NT2/D1 (cell line): ENCODE results near the gene DBX2.
"Not testable (repeated sequence)": the region's sequence is repeated elsewhere in the genome, so short reads cannot be mapped to it uniquely, and the experiment has no call there.

Source experiments
- DNase-seq: peaks from one replicate; pipeline ENCODE4 v3.0.0-alpha.2; 2011; ENCODE audit warnings: low read depth, low spot score
- H3K27me3 ChIP-seq: 2 replicates; pipeline ENCODE4 v1.6.0; 2011; ENCODE audit warnings: mild to moderate bottlenecking; ENCODE audit not compliant: insufficient read length, insufficient read depth
- H3K36me3 ChIP-seq: 2 replicates; pipeline ENCODE4 v1.6.1; 2011; ENCODE audit warnings: mild to moderate bottlenecking, low read length, mixed read lengths; ENCODE audit not compliant: insufficient read depth, insufficient read length
- H3K4me1 ChIP-seq: 2 replicates; pipeline ENCODE4 v1.5.1; 2011; ENCODE audit not compliant: insufficient read depth, insufficient read length
- H3K4me3 ChIP-seq: 2 replicates; pipeline ENCODE4 v1.5.1; 2011; ENCODE audit warnings: low read depth; ENCODE audit not compliant: insufficient read length
- H3K9ac ChIP-seq: 2 replicates; pipeline ENCODE4 v1.6.0; 2011; ENCODE audit warnings: low read depth; ENCODE audit not compliant: insufficient read length
- H3K9me3 ChIP-seq: 2 replicates; pipeline ENCODE4 v1.5.1; 2011; ENCODE audit warnings: mild to moderate bottlenecking, low read length; ENCODE audit not compliant: insufficient read depth
- SUZ12 ChIP-seq: IDR thresholded peaks from 2 replicates; pipeline ENCODE4 v1.6.1; 2011; ENCODE audit not compliant: insufficient read length, insufficient read depth; ENCODE audit errors: extremely low read depth
- YY1 ChIP-seq: IDR thresholded peaks from 2 replicates; pipeline ENCODE4 v1.6.1; 2011; ENCODE audit not compliant: insufficient read length, insufficient read depth
- ZNF274 ChIP-seq: IDR thresholded peaks from 2 replicates; pipeline ENCODE4 v1.6.1; 2011; ENCODE audit warnings: mild to moderate bottlenecking, low read depth, low read length

The DBX2 gene

DNA sequence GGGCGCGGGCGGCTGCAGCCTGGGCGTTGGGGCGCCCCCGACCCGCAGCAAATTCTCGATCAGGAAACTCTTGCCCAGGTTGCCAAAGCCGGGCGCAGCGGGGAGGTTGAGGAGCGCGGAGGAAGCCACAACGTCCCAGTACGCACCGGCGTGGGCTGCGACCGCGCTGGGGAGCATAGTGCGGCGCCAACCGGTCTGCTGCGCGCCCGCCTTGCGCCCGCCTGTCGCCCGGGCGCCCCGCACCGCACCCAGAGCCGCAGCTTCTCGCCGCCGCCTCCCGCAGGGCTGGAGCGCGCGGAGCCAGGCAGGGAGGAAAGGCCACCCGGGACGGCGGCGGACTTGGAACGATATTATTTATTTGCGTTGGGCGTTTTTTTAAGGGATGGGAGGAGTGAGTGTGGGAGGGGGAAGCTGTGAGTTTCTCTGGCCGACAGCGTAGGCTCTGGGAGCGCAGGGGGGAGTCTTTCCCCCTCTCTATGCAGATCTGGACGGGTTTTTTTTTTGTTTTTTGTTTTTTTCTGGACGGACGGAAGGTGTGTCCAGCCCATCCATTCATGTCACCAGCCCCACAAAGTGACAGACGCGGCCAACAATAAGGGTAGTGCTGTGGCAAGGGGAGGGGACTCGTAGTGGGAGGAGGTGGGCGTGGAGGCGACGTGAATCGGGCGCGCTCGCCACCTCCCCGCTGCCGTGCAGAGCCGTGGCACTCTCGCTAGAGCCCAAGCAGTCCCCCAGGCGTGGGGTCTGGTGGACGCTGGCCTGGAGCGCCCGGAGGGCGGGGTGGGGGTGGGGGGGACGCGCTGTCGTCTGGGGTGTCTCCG is at the start of gene DBX2:
TSS of gene DBX2 (minus strand) at position 349 of the 821 bp plus-strand sequence. CDS start at position 177, 172 bp downstream.
- Histone ChIP-seq H3K4me1 (no peaks in the 10 kb centered on the region), H3K36me3 (no peaks in the 10 kb centered on the region), H3K9ac (peak within 1 kb of the TSS; percentile 79), H3K27me3 (peaks cover 61% of the 10 kb centered on the region), H3K9me3 (no peaks in the 10 kb centered on the region), H3K4me3 (peak within 1 kb of the TSS; percentile 70)
- no peak for DNase-seq
- TF ChIP-seq SUZ12 (peak; percentile 3), ZNF274 (no peak)

DNA sequence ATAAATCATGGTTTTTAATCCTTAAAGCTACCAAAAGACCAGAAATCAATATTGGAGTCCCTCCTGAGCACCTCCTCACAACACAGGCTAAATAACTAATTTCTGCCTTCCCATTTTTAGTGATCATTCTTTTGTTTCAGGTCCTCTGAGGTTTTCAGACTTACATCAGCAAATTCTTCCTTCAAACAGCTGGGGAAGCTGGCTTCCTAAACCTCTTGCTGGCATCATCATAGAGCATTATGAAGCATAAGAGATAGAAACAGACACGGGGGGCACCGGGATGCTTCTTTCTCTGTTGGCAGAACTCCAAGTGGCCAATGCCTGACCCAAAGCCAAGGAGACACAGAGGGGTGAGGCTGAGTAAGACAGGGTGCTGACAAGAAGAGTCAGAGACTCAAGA is 47.9 kb upstream of the DBX2 start:
- TF ChIP-seq ZNF274 (no peak), SUZ12 (no peak), YY1 (no peak)
- Histone ChIP-seq H3K4me1 (no peaks in the 10 kb centered on the region), H3K4me3 (no peak overlapping the region), H3K9ac (no peak overlapping the region), H3K9me3 (no peaks in the 10 kb centered on the region), H3K36me3 (no peaks in the 10 kb centered on the region), H3K27me3 (no peaks in the 10 kb centered on the region)
- DNase-seq = no peak

DNA sequence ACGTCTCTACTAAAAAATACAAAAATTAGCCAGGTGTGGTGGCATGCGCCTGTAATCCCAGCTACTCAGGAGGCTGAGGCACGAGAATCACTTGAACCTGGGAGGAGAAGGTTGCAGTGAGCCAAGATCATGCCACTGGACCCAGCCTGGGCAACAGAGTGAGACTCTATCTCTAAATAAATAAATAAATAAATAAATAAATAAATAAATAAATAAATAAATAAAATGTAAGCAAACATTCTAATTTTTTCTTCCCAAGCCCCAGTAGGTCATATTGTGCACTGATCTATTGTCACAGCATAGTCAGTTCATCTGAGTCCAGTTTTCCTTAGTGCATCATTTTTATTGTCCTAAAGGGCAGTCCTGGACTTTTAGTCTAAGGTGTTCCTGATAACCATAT is 44.5 kb upstream of the DBX2 start:
- H3K36me3 ChIP-seq, H3K27me3 ChIP-seq, H3K9me3 ChIP-seq, DNase-seq, H3K4me3 ChIP-seq, H3K9ac ChIP-seq, H3K4me1 ChIP-seq: not testable (repeated sequence)

DNA sequence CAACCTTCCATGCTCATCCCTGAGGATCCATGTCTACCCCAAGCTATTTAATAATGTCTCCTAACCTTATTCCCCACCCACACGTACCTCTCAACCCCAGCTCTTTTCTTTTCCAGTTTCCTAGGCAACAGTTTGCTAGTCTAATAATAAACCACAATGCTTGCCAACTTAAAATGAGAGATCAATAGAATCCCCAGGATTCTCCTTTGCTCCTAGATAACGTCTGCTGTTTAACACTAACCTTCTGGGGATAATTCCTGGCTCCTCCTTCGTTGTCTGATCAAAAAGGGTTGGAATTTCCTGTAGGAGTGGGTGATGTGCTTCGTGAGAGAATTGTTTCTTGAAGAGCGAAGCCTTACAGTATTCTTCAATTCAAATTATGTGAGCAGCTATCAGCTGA is 42.2 kb upstream of the DBX2 start:
- H3K9me3 ChIP-seq = 0 out of 2 replicates have a peak, but pooled peaks cover under 1% of the 10 kb centered on the region
- H3K4me3 ChIP-seq = no peak overlapping the region
- no peak overlapping the region for H3K9ac ChIP-seq
- H3K36me3 ChIP-seq = no peaks in the 10 kb centered on the region
- no peaks in the 10 kb centered on the region for H3K27me3 ChIP-seq
- no peak for TF ChIP-seq ZNF274
- TF ChIP-seq SUZ12 = no peak
- TF ChIP-seq YY1 = no peak
- H3K4me1 ChIP-seq = no peaks in the 10 kb centered on the region
- no peak for DNase-seq

DNA sequence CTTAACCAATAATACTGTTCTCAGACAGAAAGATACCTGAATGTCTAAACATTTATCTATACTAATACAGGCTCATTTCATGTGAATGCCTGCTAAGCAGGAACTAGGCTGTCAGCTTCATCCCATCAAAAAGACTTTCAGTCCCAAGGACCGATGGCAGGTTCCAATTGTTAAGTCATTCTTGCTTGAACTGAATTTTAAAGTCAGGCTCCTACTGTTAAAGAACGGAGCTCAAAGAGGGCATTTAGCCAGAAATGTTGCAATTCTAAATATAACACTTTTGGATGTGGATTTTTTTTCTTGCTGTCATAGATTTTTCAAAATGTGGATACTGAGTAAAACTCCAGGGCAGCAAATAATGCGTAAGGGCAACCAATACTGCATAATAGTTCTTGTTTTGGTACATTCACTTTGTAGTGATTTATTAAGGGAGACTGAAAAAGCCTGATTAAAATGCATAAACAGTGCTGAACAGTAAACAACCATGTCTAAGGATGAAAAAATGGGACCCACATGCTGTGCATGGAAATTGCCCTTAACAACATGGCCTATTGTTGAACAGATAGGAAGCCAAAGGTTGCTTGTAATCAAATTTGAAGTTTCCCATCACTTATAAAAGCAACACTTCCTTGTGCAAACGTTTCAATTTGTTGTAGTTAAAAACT is 38.6 kb upstream of the DBX2 start:
- Histone ChIP-seq H3K4me3 (no peak overlapping the region), H3K4me1 (no peaks in the 10 kb centered on the region), H3K9me3 (peaks cover 5% of the 10 kb centered on the region; the same call in 1 of the 2 replicates), H3K9ac (no peak overlapping the region), H3K27me3 (no peaks in the 10 kb centered on the region), H3K36me3 (no peaks in the 10 kb centered on the region)
- no peak for DNase-seq
- TF ChIP-seq SUZ12 (no peak), ZNF274 (no peak), YY1 (no peak)

DNA sequence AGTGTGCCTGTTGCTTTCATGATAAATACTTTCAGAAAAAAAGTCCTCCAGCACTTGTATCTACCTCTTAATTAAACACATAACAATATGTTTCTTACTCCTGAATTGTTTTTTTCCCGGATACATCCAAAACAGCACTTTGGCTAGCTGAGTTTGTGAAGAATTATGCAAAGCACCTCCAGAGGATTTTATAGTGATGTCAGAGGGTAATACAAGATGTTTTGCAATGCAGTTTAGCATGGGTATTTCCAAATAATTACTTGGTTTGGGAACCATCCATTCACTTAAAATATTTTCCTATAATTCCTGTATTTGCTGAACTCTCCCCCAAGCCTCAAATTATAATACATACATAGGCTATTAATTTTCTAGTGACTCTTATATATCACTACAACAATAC is 37.7 kb upstream of the DBX2 start:
- no peak overlapping the region for H3K9ac ChIP-seq
- no peak overlapping the region for H3K4me3 ChIP-seq
- peaks cover 5% of the 10 kb centered on the region; the same call in 1 of the 2 replicates for H3K9me3 ChIP-seq
- no peaks in the 10 kb centered on the region for H3K27me3 ChIP-seq
- no peaks in the 10 kb centered on the region for H3K36me3 ChIP-seq
- no peak for DNase-seq
- no peaks in the 10 kb centered on the region for H3K4me1 ChIP-seq
- TF ChIP-seq YY1 (no peak), ZNF274 (no peak), SUZ12 (no peak)

DNA sequence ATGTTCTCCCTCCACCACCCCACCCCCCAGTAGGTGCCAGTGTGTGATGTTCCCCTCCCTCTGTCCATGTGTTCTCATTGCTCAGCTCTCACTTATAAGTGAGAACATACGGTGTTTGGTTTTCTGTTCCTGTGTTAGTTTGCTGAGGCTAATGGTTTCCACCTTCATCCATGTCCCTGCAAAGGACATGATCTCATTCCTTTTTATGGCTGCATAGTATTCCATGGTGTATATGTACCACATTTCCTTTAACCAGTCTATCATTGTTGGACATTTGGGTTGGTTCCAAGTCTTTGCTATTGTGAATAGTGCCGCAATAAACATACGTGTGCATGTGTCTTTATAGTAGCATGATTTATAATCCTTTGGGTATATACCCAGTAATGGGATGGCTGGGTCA is 33.3 kb upstream of the DBX2 start:
- not testable (repeated sequence) for H3K9ac ChIP-seq, H3K4me3 ChIP-seq, DNase-seq, H3K9me3 ChIP-seq, H3K4me1 ChIP-seq, H3K36me3 ChIP-seq, H3K27me3 ChIP-seq
